ENCODE data around the gene ARSG.
"Not testable (repeated sequence)": the region's sequence is repeated elsewhere in the genome, so short reads cannot be mapped to it uniquely, and the experiment has no call there.

ARSG gene

GRCh38 chr17:68365469-68365868, 74.2 kb downstream of the ARSG start:
- DNase-seq (ENCODE audit: extremely low read depth in 1 of 2, low read depth in 1 of 2) = no peak

GRCh38 chr17:68368387-68368786, 77.1 kb downstream of the ARSG start:
- no peak for DNase-seq (ENCODE audit: extremely low read depth in 1 of 2, low read depth in 1 of 2)

- no peak for DNase-seq (ENCODE audit: extremely low read depth in 1 of 2, low read depth in 1 of 2)
Observed at GRCh38 chr17:68375566-68375965, 84.3 kb downstream of the ARSG start.

- DNase-seq (ENCODE audit: extremely low read depth in 1 of 2, low read depth in 1 of 2) = not testable (repeated sequence)
Observed at GRCh38 chr17:68376178-68376577, 84.9 kb downstream of the ARSG start.

GRCh38 chr17:68377771-68378267, 86.5 kb downstream of the ARSG start:
- no peak for DNase-seq (ENCODE audit: extremely low read depth in 1 of 2, low read depth in 1 of 2)

GRCh38 chr17:68378268-68379176, 87.2 kb downstream of the ARSG start:
- no peak for DNase-seq (ENCODE audit: extremely low read depth in 1 of 2, low read depth in 1 of 2)

GRCh38 chr17:68379177-68379510, 87.8 kb downstream of the ARSG start:
- DNase-seq (ENCODE audit: extremely low read depth in 1 of 2, low read depth in 1 of 2) = no peak

- DNase-seq (ENCODE audit: extremely low read depth in 1 of 2, low read depth in 1 of 2) = no peak
Observed at GRCh38 chr17:68379692-68380677, 88.7 kb downstream of the ARSG start.

- DNase-seq (ENCODE audit: extremely low read depth in 1 of 2, low read depth in 1 of 2) = no peak
Observed at GRCh38 chr17:68381076-68381900, 90.0 kb downstream of the ARSG start.

GRCh38 chr17:68382582-68383085, 91.3 kb downstream of the ARSG start:
- DNase-seq (ENCODE audit: extremely low read depth in 1 of 2, low read depth in 1 of 2) = no peak

GRCh38 chr17:68383120-68383442, 91.8 kb downstream of the ARSG start:
- no peak for DNase-seq (ENCODE audit: extremely low read depth in 1 of 2, low read depth in 1 of 2)

- DNase-seq (ENCODE audit: extremely low read depth in 1 of 2, low read depth in 1 of 2) = no peak
Observed at GRCh38 chr17:68383443-68384321, 92.4 kb downstream of the ARSG start.

GRCh38 chr17:68384471-68384870, 93.2 kb downstream of the ARSG start:
- no peak for DNase-seq (ENCODE audit: extremely low read depth in 1 of 2, low read depth in 1 of 2)

GRCh38 chr17:68384941-68385340, 93.6 kb downstream of the ARSG start:
- DNase-seq (ENCODE audit: extremely low read depth in 1 of 2, low read depth in 1 of 2) = no peak

- no peak for DNase-seq (ENCODE audit: extremely low read depth in 1 of 2, low read depth in 1 of 2)
Observed at GRCh38 chr17:68385490-68386215, 94.4 kb downstream of the ARSG start.

- no peak for DNase-seq (ENCODE audit: extremely low read depth in 1 of 2, low read depth in 1 of 2)
Observed at GRCh38 chr17:68387435-68388218, 96.3 kb downstream of the ARSG start.

GRCh38 chr17:68389041-68389440, 97.7 kb downstream of the ARSG start:
- DNase-seq (ENCODE audit: extremely low read depth in 1 of 2, low read depth in 1 of 2) = no peak

GRCh38 chr17:68390888-68391545, 99.7 kb downstream of the ARSG start:
- no peak for DNase-seq (ENCODE audit: extremely low read depth in 1 of 2, low read depth in 1 of 2)
